IMR-90 (cell line): ENCODE results near the gene PHACTR3. TPM values are rescaled to one million over a fixed set of nuclear protein-coding genes. Genes with fewer than 3 reads are reported as not detected.

Source experiments
- ATAC-seq: fragments of 200-7000 bp; cut with Tn5 transposase; 2 replicates; pipeline ENCODE4 v1.9.1; 2020; ENCODE audit warnings: low read depth, mild to moderate bottlenecking, moderate library complexity
- BruUV-seq: library from RNA; stranded (reverse); fragments of 400-500 nt; replicated peaks from 2 replicates; lab custom pipeline; 2021; lab: Mats Ljungman, UMichigan
- CTCF ChIA-PET: fragments of 300-600 bp; formaldehyde crosslinking; extraction: SDS; loops from one replicate; lab custom pipeline; 2021; ENCODE audit warnings: antibody characterized with exemption; lab: Yijun Ruan, JAX
- POLR2A ChIA-PET: fragments of 300-600 bp; sonication (Branson Sonifier 250); formaldehyde crosslinking; loops from one replicate; lab custom pipeline; 2022; ENCODE audit warnings: antibody characterized with exemption; ENCODE audit not compliant: unreplicated experiment; lab: Charles Lee
- DNase-seq: peaks from one replicate; pipeline ENCODE4 v3.0.0; 2013
- H2AFZ ChIP-seq: replicated peaks from 2 replicates; pipeline ENCODE3; 2013; ENCODE audit warnings: low read length, mild to moderate bottlenecking; ENCODE audit not compliant: poor library complexity
- H2AK5ac ChIP-seq: 2 replicates; pipeline ENCODE4 v1.6.1; 2013; ENCODE audit warnings: low read depth, low read length, inconsistent platforms
- H2AK9ac ChIP-seq: replicated peaks from 2 replicates; pipeline ENCODE3; 2013; ENCODE audit warnings: mild to moderate bottlenecking, low read depth, low read length, moderate library complexity; ENCODE audit not compliant: poor library complexity
- H2BK120ac ChIP-seq: 2 replicates; pipeline ENCODE4 v1.6.1; 2013; ENCODE audit warnings: low read depth, low read length, inconsistent platforms
- H2BK15ac ChIP-seq: 3 replicates; pipeline ENCODE4 v1.6.1; 2013; ENCODE audit warnings: low read depth, low read length, inconsistent platforms
- H2BK20ac ChIP-seq: 2 replicates; pipeline ENCODE4 v1.6.1; 2013; ENCODE audit warnings: low read depth, mild to moderate bottlenecking, inconsistent platforms, low read length, moderate library complexity
- H2BK5ac ChIP-seq: 2 replicates; pipeline ENCODE4 v1.6.1; 2013; ENCODE audit warnings: mild to moderate bottlenecking, low read depth, low read length, inconsistent platforms; ENCODE audit not compliant: poor library complexity, severe bottlenecking
- H3K14ac ChIP-seq: replicated peaks from 2 replicates; pipeline ENCODE4 v1.6.1; 2013; ENCODE audit warnings: low read depth, low read length, inconsistent platforms
- H3K18ac ChIP-seq: 2 replicates; pipeline ENCODE4 v1.6.1; 2013; ENCODE audit warnings: low read depth, low read length, control low read depth
- H3K23ac ChIP-seq: 2 replicates; pipeline ENCODE4 v1.6.1; 2013; ENCODE audit warnings: low read depth, low read length, inconsistent platforms
- H3K27ac ChIP-seq: 2 replicates; pipeline ENCODE4 v1.5.1; 2013; ENCODE audit warnings: mild to moderate bottlenecking, control low read depth, low read length; ENCODE audit not compliant: insufficient read depth
- H3K27me3 ChIP-seq: 2 replicates; pipeline ENCODE4 v1.6.1; 2013; ENCODE audit warnings: low read length; ENCODE audit not compliant: control insufficient read depth, insufficient read depth
- H3K36me3 ChIP-seq: 2 replicates; pipeline ENCODE4 v1.6.1; 2013; ENCODE audit warnings: low read length, mixed read lengths; ENCODE audit not compliant: control insufficient read depth, insufficient read depth
- H3K4ac ChIP-seq: 2 replicates; pipeline ENCODE4 v1.6.1; 2013; ENCODE audit warnings: low read depth, low read length, inconsistent platforms
- H3K4me1 ChIP-seq: 2 replicates; pipeline ENCODE4 v1.6.1; 2013; ENCODE audit warnings: low read length, mixed read lengths; ENCODE audit not compliant: control insufficient read depth, insufficient read depth
- H3K4me2 ChIP-seq: 2 replicates; pipeline ENCODE4 v1.6.1; 2013; ENCODE audit warnings: low read depth, mild to moderate bottlenecking, control low read depth, low read length, moderate library complexity
- H3K4me3 ChIP-seq: 2 replicates; pipeline ENCODE4 v1.5.1; 2013; ENCODE audit warnings: low read depth, mild to moderate bottlenecking, control low read depth, low read length, moderate library complexity; ENCODE audit not compliant: insufficient read depth
- H3K56ac ChIP-seq: 2 replicates; pipeline ENCODE4 v1.6.1; 2013; ENCODE audit warnings: low read length, inconsistent platforms; ENCODE audit not compliant: insufficient read depth; ENCODE audit errors: extremely low read depth
- H3K79me1 ChIP-seq, 2 experiments: 2 replicates each; pipeline ENCODE4 v1.6.1; 2013; ENCODE audit warnings: low read length in 2 of 2, inconsistent platforms in 1 of 2, low read depth in 1 of 2
- H3K9ac ChIP-seq: 2 replicates; pipeline ENCODE4 v1.6.1; 2013; ENCODE audit warnings: low read depth, low read length, control low read depth
- H3K9me1 ChIP-seq: 2 replicates; pipeline ENCODE4 v1.6.1; 2013; ENCODE audit warnings: low read length, inconsistent platforms; ENCODE audit not compliant: insufficient read depth
- H3K9me3 ChIP-seq: 2 replicates; pipeline ENCODE4 v1.6.1; 2013; ENCODE audit warnings: low read length; ENCODE audit not compliant: control insufficient read depth, insufficient read depth
- H4K20me1 ChIP-seq: 2 replicates; pipeline ENCODE4 v1.6.1; 2013; ENCODE audit warnings: low read length, inconsistent platforms; ENCODE audit not compliant: insufficient read depth
- H4K5ac ChIP-seq: 2 replicates; pipeline ENCODE4 v1.6.1; 2013; ENCODE audit warnings: mild to moderate bottlenecking, low read depth, low read length, control low read depth
- H4K8ac ChIP-seq, 2 experiments: 2 replicates each; pipeline ENCODE4 v1.6.1; 2013; ENCODE audit warnings: low read depth in 2 of 2, low read length in 2 of 2, control low read depth in 1 of 2, inconsistent platforms in 1 of 2
- H4K91ac ChIP-seq: 2 replicates; pipeline ENCODE4 v1.6.1; 2013; ENCODE audit warnings: low read depth, low read length, inconsistent platforms; ENCODE audit not compliant: insufficient read depth
- BHLHE40 ChIP-seq: fragments of 150-350 bp; IDR thresholded peaks from 2 replicates; pipeline ENCODE4 v1.6.1; 2016; ENCODE audit warnings: mild to moderate bottlenecking, low read depth, low read length
- CEBPB ChIP-seq: IDR thresholded peaks from 2 replicates; pipeline ENCODE4 v1.6.1; 2012; ENCODE audit warnings: low read depth, low read length, improper control_type of control experiment
- CHD1 ChIP-seq: IDR thresholded peaks from 2 replicates; pipeline ENCODE4 v1.6.1; 2012; ENCODE audit warnings: low read depth, low read length, improper control_type of control experiment
- FOS ChIP-seq: fragments of 150-350 bp; IDR thresholded peaks from 2 replicates; pipeline ENCODE4 v1.6.1; 2016; ENCODE audit warnings: low read depth, low read length
- MAFK ChIP-seq: IDR thresholded peaks from 2 replicates; pipeline ENCODE4 v1.6.1; 2012; ENCODE audit warnings: low read depth, low read length, improper control_type of control experiment
- MAZ ChIP-seq: IDR thresholded peaks from 2 replicates; pipeline ENCODE4 v1.6.1; 2012; ENCODE audit warnings: low read depth, mild to moderate bottlenecking, low read length, improper control_type of control experiment, moderate library complexity, borderline replicate concordance
- MXI1 ChIP-seq: IDR thresholded peaks from 2 replicates; pipeline ENCODE4 v1.6.1; 2012; ENCODE audit warnings: low read depth, mild to moderate bottlenecking, low read length, moderate library complexity, borderline replicate concordance
- NFE2L2 ChIP-seq: fragments of 150-350 bp; IDR thresholded peaks from 2 replicates; pipeline ENCODE4 v1.6.1; 2016; ENCODE audit warnings: low read depth, mild to moderate bottlenecking, low read length
- RAD21 ChIP-seq: IDR thresholded peaks from 2 replicates; pipeline ENCODE4 v1.6.1; 2012; ENCODE audit warnings: low read length, improper control_type of control experiment
- RCOR1 ChIP-seq: IDR thresholded peaks from 2 replicates; pipeline ENCODE4 v1.6.1; 2012; ENCODE audit warnings: mild to moderate bottlenecking, low read length, improper control_type of control experiment; ENCODE audit not compliant: insufficient replicate concordance
- RFX5 ChIP-seq: IDR thresholded peaks from 2 replicates; pipeline ENCODE4 v1.8.0; 2012; ENCODE audit warnings: low read depth, mild to moderate bottlenecking, low read length, moderate library complexity
- SMC3 ChIP-seq: fragments of 150-350 bp; IDR thresholded peaks from 2 replicates; pipeline ENCODE4 v1.6.1; 2016; ENCODE audit warnings: low read depth, mild to moderate bottlenecking, antibody characterized with exemption, low read length, moderate library complexity
- WGBS, 2 experiments: methylation state at CpG; one replicate each; pipeline versions ENCODE4 v1.1.5 to v1.1.7; 2013; ENCODE audit warnings: missing lambda C conversion rate in 2 of 2; ENCODE audit not compliant: insufficient read length in 1 of 2; ENCODE audit errors: extremely low coverage in 2 of 2; 5-methylcytosine and 5-hydroxymethylcytosine counted together
- dilution Hi-C: fragments of 300-500 bp; cut with HindIII; formaldehyde crosslinking; loops from one replicate; pipeline ENCODE4 v1.14.3; 2018; ENCODE audit warnings: low sequenced_read_pairs; ENCODE audit not compliant: unreplicated experiment
- in situ Hi-C: fragments of 300-500 bp; cut with MboI; formaldehyde crosslinking; loops from 3 replicates; pipeline ENCODE4 v1.14.3; 2019; ENCODE audit warnings: low sequenced_read_pairs, inconsistent platforms, mixed read lengths
- intact Hi-C: fragments of 100-400 bp; cut with micrococcal nuclease; formaldehyde crosslinking; loops from 2 replicates; pipeline ENCODE4 v1.10.0; 2022
- polyA plus RNA-seq, 3 experiments: library from polyadenylated mRNA; depleted of rRNA; stranded (reverse); fragments of >200 nt; gene quantifications; 2 replicates each; pipeline ENCODE4 v1.2.3, GENCODE V29; 2012; ENCODE audit warnings: low replicate concordance in 1 of 3
- total RNA-seq: library from RNA; depleted of rRNA; stranded (reverse); fragments of >200 nt; gene quantifications from 2 replicates; pipeline ENCODE4 v1.2.3, GENCODE V29; 2012
- TF ChIP-seq, protein P1 (sequence below): fragments of 150-350 bp; IDR thresholded peaks from 2 replicates; pipeline ENCODE4 v1.6.1; 2017; ENCODE audit warnings: mild to moderate bottlenecking, antibody characterized with exemption, low read length, low read depth
- TF ChIP-seq, protein P2 (sequence below): fragments of 150-350 bp; IDR thresholded peaks from 2 replicates; pipeline ENCODE4 v1.6.1; 2016; ENCODE audit warnings: low read depth, mild to moderate bottlenecking, low read length, moderate library complexity, borderline replicate concordance
- TF ChIP-seq, protein P3 (sequence below): conservative IDR thresholded peaks from 2 replicates; pipeline ENCODE4 v1.5.1; 2012; ENCODE audit warnings: mild to moderate bottlenecking, low read depth, low read length, improper control_type of control experiment

PHACTR3 gene
- total and polyA plus RNA-seq, 2 of the 4 experiments (the other 2 are of a cell fraction): not detected

DNA sequence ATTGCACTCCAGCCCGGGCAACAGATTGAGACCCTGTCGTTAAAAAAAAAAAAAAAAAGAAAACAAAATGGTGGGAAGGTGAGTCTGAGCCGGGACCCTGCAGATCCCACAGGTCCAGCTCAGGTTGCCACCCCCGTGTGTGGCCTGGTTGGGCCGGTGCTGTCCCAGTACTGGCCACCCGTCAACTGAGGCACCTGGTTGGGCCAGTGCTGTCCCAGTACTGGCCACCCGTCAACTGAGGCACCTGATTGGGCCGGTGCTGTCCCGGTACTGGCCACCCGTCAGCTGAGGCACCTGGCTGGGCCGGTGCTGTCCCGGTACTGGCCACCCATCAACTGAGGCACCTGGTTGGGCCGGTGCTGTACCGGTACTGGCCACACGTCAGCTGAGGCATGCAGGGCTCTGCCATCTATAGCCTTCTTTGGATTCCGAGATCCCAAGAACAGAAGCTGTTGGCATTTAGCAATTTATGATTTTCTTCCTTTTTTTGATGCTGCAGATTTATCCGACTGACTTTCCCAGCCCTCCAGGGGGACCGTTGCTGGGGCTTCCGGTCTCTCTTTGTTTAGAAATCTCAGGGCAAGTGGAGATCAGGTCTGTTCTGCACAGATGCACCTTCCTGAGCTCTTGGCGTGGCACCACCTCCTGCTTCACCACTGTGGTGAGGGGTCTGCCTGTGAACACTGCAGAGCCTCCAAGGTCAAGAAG lies 215.3 kb downstream of the PHACTR3 start:
- TF ChIP-seq RFX5: no peak
- no peak for TF ChIP-seq SMC3
- TF ChIP-seq FOS: no peak
- TF ChIP-seq MAFK: no peak
- no peak for TF ChIP-seq BHLHE40
- TF ChIP-seq MXI1: no peak
- no peak for TF ChIP-seq NFE2L2
- TF ChIP-seq CHD1: no peak
- TF ChIP-seq, protein P1, sequence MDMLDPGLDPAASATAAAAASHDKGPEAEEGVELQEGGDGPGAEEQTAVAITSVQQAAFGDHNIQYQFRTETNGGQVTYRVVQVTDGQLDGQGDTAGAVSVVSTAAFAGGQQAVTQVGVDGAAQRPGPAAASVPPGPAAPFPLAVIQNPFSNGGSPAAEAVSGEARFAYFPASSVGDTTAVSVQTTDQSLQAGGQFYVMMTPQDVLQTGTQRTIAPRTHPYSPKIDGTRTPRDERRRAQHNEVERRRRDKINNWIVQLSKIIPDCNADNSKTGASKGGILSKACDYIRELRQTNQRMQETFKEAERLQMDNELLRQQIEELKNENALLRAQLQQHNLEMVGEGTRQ: no peak
- TF ChIP-seq RAD21: no peak
- no peak for TF ChIP-seq RCOR1
- TF ChIP-seq CEBPB: no peak
- TF ChIP-seq, protein P2, sequence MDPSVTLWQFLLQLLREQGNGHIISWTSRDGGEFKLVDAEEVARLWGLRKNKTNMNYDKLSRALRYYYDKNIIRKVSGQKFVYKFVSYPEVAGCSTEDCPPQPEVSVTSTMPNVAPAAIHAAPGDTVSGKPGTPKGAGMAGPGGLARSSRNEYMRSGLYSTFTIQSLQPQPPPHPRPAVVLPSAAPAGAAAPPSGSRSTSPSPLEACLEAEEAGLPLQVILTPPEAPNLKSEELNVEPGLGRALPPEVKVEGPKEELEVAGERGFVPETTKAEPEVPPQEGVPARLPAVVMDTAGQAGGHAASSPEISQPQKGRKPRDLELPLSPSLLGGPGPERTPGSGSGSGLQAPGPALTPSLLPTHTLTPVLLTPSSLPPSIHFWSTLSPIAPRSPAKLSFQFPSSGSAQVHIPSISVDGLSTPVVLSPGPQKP: no peak
- no peak for TF ChIP-seq MAZ
- TF ChIP-seq, protein P3, sequence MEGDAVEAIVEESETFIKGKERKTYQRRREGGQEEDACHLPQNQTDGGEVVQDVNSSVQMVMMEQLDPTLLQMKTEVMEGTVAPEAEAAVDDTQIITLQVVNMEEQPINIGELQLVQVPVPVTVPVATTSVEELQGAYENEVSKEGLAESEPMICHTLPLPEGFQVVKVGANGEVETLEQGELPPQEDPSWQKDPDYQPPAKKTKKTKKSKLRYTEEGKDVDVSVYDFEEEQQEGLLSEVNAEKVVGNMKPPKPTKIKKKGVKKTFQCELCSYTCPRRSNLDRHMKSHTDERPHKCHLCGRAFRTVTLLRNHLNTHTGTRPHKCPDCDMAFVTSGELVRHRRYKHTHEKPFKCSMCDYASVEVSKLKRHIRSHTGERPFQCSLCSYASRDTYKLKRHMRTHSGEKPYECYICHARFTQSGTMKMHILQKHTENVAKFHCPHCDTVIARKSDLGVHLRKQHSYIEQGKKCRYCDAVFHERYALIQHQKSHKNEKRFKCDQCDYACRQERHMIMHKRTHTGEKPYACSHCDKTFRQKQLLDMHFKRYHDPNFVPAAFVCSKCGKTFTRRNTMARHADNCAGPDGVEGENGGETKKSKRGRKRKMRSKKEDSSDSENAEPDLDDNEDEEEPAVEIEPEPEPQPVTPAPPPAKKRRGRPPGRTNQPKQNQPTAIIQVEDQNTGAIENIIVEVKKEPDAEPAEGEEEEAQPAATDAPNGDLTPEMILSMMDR: no peak
- Histone ChIP-seq H3K9me3 (peaks cover 11% of the 10 kb centered on the region; the same call in 1 of the 2 replicates), H3K9me1 (no peaks in the 10 kb centered on the region), H3K4ac (no peak overlapping the region), H3K4me2 (no peak overlapping the region), H2BK5ac (no peak overlapping the region), H4K5ac (no peak overlapping the region), H3K4me3 (no peak overlapping the region), H4K8ac (no peak overlapping the region), H3K27me3 (no peaks in the 10 kb centered on the region), H4K91ac (no peak overlapping the region), H2BK120ac (no peak overlapping the region), H3K23ac (no peak overlapping the region), H3K36me3 (no peaks in the 10 kb centered on the region), H3K4me1 (no peaks in the 10 kb centered on the region), H2AK5ac (no peak overlapping the region), H2BK15ac (no peak overlapping the region), H2AK9ac (no peak overlapping the region), H2AFZ (no peak overlapping the region), H2BK20ac (no peak overlapping the region), H3K9ac (no peak overlapping the region), H3K18ac (no peak overlapping the region), H3K14ac (no peak overlapping the region), H3K56ac (no peak overlapping the region), H3K79me1 (no peaks in the 10 kb centered on the region), H3K27ac (no peak overlapping the region), H4K20me1 (no peaks in the 10 kb centered on the region)
- CTCF ChIA-PET: no interaction called here
- no peak for DNase-seq
- POLR2A ChIA-PET: no interaction called here
- intact Hi-C loops (no loop called here), in situ Hi-C loops (no loop called here), dilution Hi-C loops (no loop called here)
- 78% methylated on average over 12 of the region's 20 CpGs; no CpG with 5 or more reads in 1 of the 2 experiments for WGBS, 2 experiments
- no peak for ATAC-seq
- BruUV-seq: no TSS peak
